ENCODE data around the gene RNF40. TPM values are rescaled to one million over a fixed set of nuclear protein-coding genes. Genes with fewer than 3 reads are reported as not detected.

RNF40 gene
- total RNA-seq, 1 experiment from 2014 or later = 64.1 TPM

DNA sequence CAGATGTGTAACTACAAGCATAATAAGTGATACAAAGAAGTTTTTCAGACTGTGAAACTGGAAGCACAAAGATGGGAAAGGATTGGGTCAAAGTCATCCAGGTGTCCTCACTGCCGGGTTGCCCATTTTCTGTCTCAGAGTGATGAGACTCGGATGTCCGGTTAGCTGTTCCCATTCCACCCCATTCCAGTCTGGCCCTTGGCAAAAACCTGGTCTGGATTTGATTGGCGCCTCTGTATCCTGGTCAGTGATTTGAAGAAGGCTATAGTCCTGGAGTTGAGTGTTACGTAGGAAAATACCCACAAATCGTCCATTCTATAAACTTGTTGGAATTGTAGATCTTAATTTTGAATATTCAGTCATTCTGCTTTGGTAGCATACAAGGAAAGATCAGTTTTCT is 33.8 kb upstream of the RNF40 start:
- Histone ChIP-seq H2AFZ (ENCODE audit: low read length) (no peak overlapping the region), H3K9me2 (replicated peaks; ENCODE audit: low read length) (no peaks in the 10 kb centered on the region), H3K36me3 (ENCODE audit: low read depth, low read length) (peaks cover 45% of the 10 kb centered on the region), H3K9ac (ENCODE audit: low read length) (no peak overlapping the region), H3K79me2 (ENCODE audit: low read length) (peaks cover 36% of the 10 kb centered on the region), H3K27me3 (ENCODE audit: low read length) (no peaks in the 10 kb centered on the region), H3F3A (ENCODE audit: low read length, unreplicated experiment) (no peaks in the 10 kb centered on the region), H3K4me2 (ENCODE audit: low read length) (no peak overlapping the region), H3K4me3 (ENCODE audit: low read length) (no peak overlapping the region), H3K4me1 (ENCODE audit: insufficient read depth, low read length) (no peaks in the 10 kb centered on the region), H3K27ac (ENCODE audit: low read length) (no peak overlapping the region), H4K20me1 (ENCODE audit: low read length) (no peaks in the 10 kb centered on the region), H3K9me3 (ENCODE audit: low read length) (no peaks in the 10 kb centered on the region)
- ATAC-seq (no peak), DNase-seq (no peak)
- no peak for TF ChIP-seq EZH2 (IDR thresholded peaks at IDR 0.05; ENCODE audit: low read length, unreplicated experiment)
- TF ChIP-seq, protein P1, sequence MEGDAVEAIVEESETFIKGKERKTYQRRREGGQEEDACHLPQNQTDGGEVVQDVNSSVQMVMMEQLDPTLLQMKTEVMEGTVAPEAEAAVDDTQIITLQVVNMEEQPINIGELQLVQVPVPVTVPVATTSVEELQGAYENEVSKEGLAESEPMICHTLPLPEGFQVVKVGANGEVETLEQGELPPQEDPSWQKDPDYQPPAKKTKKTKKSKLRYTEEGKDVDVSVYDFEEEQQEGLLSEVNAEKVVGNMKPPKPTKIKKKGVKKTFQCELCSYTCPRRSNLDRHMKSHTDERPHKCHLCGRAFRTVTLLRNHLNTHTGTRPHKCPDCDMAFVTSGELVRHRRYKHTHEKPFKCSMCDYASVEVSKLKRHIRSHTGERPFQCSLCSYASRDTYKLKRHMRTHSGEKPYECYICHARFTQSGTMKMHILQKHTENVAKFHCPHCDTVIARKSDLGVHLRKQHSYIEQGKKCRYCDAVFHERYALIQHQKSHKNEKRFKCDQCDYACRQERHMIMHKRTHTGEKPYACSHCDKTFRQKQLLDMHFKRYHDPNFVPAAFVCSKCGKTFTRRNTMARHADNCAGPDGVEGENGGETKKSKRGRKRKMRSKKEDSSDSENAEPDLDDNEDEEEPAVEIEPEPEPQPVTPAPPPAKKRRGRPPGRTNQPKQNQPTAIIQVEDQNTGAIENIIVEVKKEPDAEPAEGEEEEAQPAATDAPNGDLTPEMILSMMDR (conservative IDR thresholded peaks at IDR 0.05; ENCODE audit: low read depth, low read length) = no peak
- no TSS peak for BruUV-seq (replicated peaks)
- CTCF ChIA-PET = no interaction called here
- intact Hi-C loops (cut with micrococcal nuclease) = no loop called here
- POLR2A ChIA-PET (ENCODE audit: unreplicated experiment) = no interaction called here

DNA sequence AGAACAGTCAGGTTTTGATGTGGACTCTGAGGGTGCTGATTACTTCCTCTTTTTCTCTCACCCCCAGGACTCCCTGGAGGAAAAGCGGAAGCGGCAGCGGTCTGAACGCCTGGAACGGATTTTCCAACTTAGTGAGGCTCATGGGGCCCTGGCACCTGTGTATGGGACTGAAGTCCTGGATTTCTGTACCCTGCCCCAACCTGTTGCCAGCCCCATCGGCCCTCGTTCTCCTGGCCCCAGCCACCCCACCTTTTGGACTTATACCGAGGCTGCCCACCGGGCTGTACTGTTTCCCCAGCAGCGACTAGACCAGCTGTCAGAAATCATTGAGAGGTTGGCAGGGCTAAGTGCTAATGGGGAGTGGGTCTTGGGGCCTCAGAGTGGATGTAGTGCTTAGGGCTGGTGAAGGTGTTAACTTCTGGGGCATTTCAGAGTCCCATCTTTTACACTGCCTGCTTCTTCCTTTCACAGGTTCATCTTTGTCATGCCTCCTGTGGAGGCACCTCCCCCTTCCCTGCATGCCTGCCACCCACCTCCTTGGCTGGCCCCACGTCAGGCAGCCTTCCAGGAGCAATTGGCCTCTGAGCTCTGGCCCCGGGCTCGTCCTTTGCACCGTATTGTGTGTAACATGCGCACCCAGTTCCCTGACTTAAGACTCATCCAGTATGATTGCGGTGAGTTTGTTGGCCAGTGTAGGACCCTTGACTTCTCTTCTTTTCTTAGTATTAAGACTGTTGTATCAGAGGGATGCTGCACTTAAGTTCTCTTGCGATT is 33.0 kb upstream of the RNF40 start:
- TF ChIP-seq, protein P1 (conservative IDR thresholded peaks at IDR 0.05; ENCODE audit: low read depth, low read length) = no peak
- TF ChIP-seq EZH2phosphoT487 (IDR thresholded peaks at IDR 0.05; ENCODE audit: borderline replicate concordance, low read length) (no peak), EZH2 (IDR thresholded peaks at IDR 0.05; ENCODE audit: low read length, unreplicated experiment) (no peak)
- CTCF ChIA-PET = no interaction called here
- no peaks in the 10 kb centered on the region for H3K27me3 ChIP-seq (ENCODE audit: low read length)
- no peaks in the 10 kb centered on the region for H4K20me1 ChIP-seq (ENCODE audit: low read length)
- no peaks in the 10 kb centered on the region for H3K4me1 ChIP-seq (ENCODE audit: insufficient read depth, low read length)
- no peak for DNase-seq
- intact Hi-C loops (cut with micrococcal nuclease) = no loop called here
- no peaks in the 10 kb centered on the region for H3K9me2 ChIP-seq (replicated peaks; ENCODE audit: low read length)
- H3K4me2 ChIP-seq (ENCODE audit: low read length) = no peak overlapping the region
- no peak overlapping the region for H3K9ac ChIP-seq (ENCODE audit: low read length)
- peaks cover 37% of the 10 kb centered on the region for H3K36me3 ChIP-seq (ENCODE audit: low read depth, low read length)
- no peak overlapping the region for H2AFZ ChIP-seq (ENCODE audit: low read length)
- POLR2A ChIA-PET (ENCODE audit: unreplicated experiment) = no interaction called here
- H3K27ac ChIP-seq (ENCODE audit: low read length) = no peak overlapping the region
- BruUV-seq (replicated peaks) = no TSS peak
- no peaks in the 10 kb centered on the region for H3F3A ChIP-seq (ENCODE audit: low read length, unreplicated experiment)
- ATAC-seq = no peak
- peaks cover 29% of the 10 kb centered on the region for H3K79me2 ChIP-seq (ENCODE audit: low read length)
- H3K4me3 ChIP-seq (ENCODE audit: low read length) = no peak overlapping the region
- H3K9me3 ChIP-seq (ENCODE audit: low read length) = no peaks in the 10 kb centered on the region

DNA sequence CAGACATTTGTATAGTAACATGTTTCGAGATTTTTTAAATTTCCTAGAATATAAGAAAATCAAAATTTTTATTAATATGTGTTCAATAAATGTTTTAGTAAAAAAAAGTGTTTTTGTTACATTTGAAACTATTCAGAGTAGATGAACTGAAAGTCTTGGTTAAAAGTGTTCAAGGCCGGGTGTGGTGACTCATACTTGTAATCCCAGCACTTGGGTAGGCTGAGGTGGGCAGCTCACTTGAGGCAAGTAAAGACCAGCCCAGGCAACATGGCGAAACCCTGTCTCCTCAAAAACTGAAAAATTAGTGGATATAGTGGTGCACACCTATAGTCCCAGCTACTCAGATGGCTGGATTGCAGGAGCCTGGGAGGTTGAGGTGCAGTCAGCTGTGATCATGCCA is 30.7 kb upstream of the RNF40 start:
- POLR2A ChIA-PET (ENCODE audit: unreplicated experiment) = no interaction called here
- no TSS peak for BruUV-seq (replicated peaks)
- intact Hi-C loops (cut with micrococcal nuclease) = no loop called here
- no peak overlapping the region for H2AFZ ChIP-seq (ENCODE audit: low read length)
- H3K9me2 ChIP-seq (replicated peaks; ENCODE audit: low read length) = no peaks in the 10 kb centered on the region
- DNase-seq (no peak), ATAC-seq (no peak)
- no peaks in the 10 kb centered on the region for H3F3A ChIP-seq (ENCODE audit: low read length, unreplicated experiment)
- H3K79me2 ChIP-seq (ENCODE audit: low read length) = peaks cover 6% of the 10 kb centered on the region
- H3K27ac ChIP-seq (ENCODE audit: low read length) = no peak overlapping the region
- no peaks in the 10 kb centered on the region for H3K4me1 ChIP-seq (ENCODE audit: insufficient read depth, low read length)
- H3K9ac ChIP-seq (ENCODE audit: low read length) = no peak overlapping the region
- no peaks in the 10 kb centered on the region for H3K9me3 ChIP-seq (ENCODE audit: low read length)
- CTCF ChIA-PET = no interaction called here
- no peak overlapping the region for H3K4me2 ChIP-seq (ENCODE audit: low read length)
- H3K27me3 ChIP-seq (ENCODE audit: low read length) = no peaks in the 10 kb centered on the region
- no peak overlapping the region for H3K4me3 ChIP-seq (ENCODE audit: low read length)
- H3K36me3 ChIP-seq (ENCODE audit: low read depth, low read length) = peaks cover 31% of the 10 kb centered on the region; the same call in 1 of the 2 replicates
- TF ChIP-seq, protein P1 (conservative IDR thresholded peaks at IDR 0.05; ENCODE audit: low read depth, low read length) = no peak
- TF ChIP-seq EZH2phosphoT487 (IDR thresholded peaks at IDR 0.05; ENCODE audit: borderline replicate concordance, low read length) = no peak
- TF ChIP-seq EZH2 (IDR thresholded peaks at IDR 0.05; ENCODE audit: low read length, unreplicated experiment) = no peak
- H4K20me1 ChIP-seq (ENCODE audit: low read length) = no peaks in the 10 kb centered on the region
